HPDE6-E6E7 (cell line): ENCODE data around the gene LACC1.

Experiments
- DNase-seq: peaks from one replicate; pipeline ENCODE4 v3.0.0; 2011; ENCODE audit warnings: missing footprints; ENCODE audit errors: extremely low spot score

LACC1 gene

DNA sequence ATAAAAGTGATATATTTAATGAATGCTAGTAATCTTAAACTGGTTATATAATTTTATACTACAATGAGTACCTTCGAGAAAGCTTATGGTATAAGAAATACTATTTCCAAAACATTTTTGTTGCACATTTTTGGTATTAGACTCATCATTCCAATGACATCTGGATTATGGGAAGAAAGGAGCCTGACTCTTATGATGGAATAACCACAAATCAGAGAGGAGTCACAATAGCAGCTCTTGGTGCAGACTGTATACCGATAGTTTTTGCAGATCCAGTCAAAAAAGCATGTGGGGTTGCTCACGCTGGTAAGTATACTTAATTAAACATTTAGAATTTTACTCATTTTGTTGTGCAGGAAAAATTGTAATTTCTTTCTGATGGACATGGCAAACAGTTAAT, 3.9 kb downstream of the LACC1 start:
- no peak for DNase-seq

DNA sequence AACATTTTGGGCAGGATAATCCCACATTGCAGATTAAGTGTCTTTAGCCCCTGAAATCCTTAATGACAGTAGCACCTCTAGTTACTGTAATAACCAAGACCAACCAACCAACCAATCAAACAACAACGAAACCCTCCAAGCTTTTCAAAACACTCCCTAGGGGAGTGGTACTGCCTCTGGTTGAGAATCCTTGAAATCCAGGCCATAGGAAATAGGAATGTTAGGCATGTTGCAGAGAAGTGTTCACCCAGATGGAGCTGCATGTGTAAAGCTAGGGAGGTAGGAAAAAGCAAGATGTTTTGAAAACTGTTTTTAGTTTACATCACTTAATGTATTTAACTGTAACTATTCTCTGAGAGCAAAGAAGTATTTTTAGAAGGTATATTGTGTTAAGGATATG, 4.5 kb downstream of the LACC1 start:
- no peak for DNase-seq

DNA sequence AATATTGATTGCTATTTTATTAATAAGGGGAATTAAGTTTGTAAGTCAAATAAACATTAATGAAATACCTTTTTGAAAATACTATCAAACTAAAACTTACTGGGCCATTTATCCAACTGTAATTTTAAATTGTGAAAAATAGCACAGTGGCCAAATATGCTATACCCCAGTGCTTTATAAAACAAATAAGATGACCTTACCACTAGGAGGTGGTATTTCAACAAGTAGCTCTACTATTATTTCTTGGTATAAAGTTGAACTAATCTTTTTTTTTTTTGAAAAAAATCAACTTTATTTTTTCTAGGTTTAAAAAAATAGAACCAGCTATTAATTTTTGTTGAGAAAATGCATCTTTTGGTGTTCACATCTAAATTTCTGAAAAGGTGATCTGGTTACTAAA, 14.7 kb downstream of the LACC1 start:
- no peak for DNase-seq

DNA sequence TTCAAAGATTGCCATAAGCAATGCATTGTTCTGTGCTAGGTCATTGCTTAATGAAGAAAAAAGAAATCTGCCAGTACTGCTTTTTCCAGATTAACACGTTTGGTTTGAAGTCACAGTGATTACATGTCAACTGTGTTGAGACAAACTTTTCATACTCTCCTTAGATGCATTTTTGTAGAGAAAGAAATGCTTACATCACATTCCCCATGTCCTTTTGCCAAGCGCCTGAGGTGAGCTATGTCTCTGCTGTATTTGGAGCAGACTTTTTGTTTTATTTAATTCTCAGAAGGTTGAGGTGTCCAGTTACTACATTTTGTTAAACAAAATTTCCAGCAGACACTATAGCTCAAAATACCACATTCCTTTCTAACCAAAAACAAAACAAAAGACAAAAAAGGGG, 16.2 kb downstream of the LACC1 start:
- no peak for DNase-seq

DNA sequence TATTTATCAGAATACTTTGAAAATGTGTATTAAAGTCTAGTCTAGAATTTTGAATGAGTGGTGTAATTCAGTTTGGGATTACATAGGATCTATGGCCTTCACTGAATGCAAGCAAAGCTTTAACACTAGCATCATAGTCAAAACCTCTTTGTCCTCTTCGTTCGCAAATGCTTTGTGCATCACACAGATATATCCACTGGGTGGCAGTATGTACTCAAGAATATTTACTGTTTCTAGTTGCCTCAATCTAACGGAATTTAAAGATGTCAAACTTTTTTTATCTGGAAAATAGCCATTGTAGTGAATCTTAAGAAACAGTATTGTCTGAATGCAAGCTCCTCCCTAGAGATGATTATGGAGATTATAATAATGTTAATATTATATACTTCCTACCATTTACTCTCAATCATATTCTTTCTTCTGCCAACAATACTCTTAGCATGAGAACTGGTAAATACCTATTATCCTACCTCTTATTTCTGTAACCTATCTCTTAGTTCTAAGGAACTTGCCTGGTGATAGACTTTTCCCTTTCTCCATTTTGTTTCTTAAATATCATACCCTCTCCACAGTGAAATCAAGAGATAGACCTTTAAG, 25.8 kb downstream of the LACC1 start:
- DNase-seq = no peak

DNA sequence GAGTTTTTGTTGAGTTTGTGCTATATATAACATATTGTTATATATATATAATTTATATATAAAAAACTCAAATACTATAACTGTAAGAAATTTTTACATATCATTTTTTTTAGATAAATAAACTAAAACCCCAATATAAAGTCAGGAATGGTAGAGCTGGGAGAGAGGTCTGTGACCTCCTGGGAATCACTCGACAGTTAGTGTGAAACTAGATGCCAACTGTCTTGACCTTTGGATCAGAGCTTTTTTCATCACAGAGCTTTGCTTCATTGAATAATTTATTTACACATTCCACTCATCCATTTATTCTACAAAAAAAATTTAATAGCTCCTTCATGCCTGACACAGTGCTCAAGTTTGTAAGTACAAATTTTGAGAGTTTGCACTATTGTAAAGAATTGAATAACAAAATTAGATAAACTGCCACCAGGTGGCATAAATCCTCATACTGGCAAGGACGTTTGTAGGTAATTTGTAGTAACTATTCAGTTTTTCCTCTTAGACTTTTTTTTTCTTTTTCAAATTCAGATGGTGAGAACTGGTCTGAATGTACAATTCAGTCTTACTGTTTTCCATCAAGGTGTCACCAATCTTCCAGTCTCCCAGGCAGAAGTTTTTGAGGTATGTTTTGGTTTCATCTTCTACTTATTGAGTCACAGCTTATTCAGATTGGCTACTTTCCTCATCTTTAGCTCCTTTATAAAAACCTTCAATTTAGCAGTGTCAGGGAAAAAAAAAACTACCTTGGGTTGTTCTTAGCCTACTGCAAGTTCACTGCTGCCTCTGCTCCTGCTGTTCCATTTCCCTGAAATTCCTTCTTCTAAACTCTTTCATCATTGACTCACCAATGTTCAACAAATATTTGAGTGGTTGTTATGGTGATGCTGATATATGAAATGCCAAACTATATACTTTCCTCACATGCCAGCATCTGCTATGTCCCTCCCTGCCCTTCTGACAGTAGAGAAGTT, 28.7 kb downstream of the LACC1 start:
- no peak for DNase-seq

DNA sequence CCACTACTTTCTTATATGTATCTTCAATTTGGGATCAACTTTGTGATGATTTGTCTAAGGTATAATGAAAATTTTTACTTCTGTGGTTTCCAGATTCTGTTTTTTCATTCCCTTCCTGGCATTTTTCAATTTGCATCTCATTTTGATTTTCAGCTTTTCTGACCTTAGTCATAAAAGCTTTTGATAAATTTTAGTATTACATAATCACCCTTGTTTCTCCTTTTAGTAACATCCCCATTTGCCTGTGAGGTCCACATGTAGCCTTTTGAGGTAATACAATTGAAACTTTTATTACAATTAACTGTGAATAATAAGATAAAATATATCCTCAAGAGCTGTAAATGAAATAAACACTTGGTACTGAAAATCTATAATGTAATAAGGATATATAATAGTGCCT, 31.2 kb downstream of the LACC1 start:
- no peak for DNase-seq

DNA sequence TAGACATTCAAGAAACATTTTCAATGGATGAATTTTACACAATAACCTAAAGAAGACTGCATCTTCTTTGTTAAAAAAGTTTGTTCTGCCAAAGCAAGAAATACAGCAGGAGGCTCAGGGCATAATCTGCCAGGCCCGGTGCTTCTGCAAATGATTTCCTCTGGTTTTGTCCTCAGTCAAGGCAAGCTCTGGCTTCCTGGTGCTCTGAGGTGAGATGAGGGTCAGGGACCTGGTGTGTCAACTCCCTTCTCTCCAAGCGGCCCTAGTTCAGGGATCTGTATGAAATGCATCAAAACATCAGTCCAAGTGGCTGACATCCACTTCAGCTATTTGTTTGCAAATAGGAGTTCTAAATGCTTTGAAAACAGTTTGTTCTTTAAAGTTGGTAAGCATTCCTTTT, 31.6 kb downstream of the LACC1 start:
- no peak for DNase-seq

DNA sequence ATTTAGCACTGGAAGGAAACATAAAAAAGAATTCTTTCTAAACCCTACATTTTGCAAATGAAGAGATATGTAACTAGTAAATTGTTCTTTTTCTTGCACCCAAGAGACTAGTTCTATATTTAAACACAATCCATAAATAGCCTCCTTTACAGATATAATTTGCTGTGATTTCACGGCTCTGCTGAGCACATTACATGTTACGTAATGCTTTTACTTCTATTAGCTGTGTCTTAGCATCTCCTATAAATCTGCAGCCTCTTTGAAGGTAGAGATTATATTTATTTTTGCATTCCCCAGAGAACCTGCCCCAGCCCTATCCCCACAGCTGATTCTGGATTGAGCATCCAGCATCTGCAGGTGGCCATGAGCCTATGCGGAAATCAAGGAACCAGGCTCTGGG, 32.2 kb downstream of the LACC1 start:
- DNase-seq = no peak

DNA sequence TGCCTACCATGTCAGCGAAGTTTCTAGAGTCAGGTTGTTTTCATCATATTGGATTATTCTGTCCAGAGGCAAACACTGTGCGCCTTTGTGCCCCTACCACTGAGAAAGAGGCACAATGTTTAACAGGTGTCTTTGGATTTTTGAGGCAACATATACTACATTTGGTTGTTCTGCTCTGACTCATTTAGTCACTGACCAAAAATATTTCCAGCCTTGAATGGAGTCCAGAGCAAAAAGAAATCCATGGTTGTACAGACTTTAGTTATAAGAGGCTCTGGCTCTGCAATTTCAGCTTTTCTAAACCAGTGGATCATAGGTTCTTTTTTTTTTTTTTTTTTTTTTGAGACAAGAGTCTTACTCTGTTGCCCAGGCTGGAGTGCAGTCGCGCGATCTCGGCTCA, 35.7 kb downstream of the LACC1 start:
- no peak for DNase-seq

DNA sequence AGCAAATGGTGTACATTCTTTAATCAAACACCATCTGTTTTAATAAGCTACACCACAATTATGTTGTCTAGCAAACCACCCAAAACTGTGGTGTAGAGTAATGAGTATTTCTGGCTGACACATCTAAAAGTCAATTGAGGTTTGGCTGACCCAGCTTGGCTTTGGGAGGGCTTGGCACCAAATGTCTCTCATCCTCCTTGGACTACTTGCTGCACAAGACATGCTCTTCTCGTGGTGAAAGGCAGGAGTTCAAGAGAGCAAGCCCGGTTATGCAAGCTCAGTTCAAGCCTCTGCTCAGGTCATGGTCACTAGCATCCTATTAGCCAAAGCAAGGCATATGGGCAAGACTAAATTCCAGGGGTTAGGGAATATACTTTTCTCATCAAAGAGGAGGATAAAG, 37.1 kb downstream of the LACC1 start:
- no peak for DNase-seq

DNA sequence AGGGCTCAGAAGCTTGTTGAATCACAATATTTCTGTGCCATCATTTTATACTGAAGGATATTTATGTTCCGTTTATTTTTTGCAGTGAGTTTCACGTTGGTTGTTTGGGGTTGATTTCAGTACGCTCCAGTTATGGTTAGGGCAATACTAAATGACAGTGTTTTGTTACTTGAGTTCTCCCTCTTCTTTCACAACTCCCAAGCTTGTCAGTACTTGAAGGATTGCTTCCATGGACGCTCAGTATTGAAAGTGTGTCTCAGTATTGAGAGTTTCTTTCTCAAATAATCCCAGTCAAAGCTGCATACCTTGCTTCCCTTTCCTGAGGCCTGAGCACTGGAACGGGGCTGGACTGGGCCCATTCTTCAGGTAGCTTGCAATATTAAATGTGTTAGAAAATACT, 38.9 kb downstream of the LACC1 start:
- DNase-seq = no peak

DNA sequence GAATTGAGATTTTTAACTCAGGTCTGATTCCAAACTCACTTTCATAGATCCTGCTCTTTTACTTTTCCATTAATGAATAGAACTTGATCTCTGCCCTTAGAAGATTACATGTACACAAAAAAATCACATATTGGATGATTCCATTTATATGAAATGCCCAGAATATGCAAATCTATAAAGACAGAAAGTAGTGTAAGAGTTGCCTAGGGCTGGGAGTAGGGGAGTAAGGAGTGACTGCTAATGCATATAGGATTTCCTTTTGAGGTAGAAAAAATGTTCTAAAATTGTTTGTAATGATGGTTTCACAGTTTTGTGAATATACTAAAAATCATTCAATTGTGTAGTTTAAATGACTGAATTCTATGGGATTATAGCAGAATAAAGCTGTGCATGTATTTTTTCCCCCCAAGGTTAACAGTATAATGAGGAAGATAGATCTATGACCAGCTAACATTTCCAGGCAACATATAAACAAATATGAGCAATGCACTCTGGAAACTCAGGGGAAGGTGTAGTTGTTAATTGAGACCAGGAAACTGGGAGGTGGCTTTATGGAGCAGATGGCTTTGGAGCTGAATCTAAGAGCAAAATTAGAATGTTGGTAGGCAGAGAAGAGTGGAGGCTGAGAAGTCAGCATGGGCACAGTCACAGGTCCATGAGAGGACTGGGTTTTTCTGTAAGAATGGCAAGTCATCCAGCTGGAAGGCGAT, 41.4 kb downstream of the LACC1 start:
- DNase-seq = no peak

DNA sequence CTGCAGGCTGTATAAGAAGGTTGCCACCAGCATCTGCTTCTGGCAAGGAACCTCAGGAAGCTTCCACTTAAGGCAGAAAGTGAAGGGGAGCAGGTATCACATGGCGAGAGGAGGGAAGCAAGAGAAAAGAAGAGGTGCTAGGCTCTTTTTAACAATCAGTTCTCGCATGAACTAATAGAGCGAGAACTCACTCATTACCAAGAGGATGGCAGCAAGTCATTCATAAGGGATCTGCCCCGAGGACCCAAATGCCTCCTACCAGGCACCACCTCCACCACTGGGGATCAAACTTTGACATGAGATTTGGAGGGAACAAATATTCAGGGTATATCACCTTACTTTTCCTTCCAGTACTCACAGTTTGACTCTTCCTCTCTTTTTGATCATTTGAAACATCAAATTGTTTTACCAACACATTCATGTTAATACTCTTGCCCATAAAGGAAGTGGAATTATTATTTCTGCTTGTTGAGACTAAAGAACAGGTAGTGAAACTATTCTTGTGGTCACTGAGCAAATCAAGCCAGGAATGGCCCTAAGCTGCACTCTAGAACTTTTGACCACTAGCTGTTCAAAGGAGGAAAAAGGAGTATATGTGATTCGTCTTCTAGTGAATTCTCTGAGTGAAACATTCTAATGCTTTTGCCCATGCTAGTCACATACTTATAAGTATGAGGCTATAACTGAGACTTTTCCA, 45.0 kb downstream of the LACC1 start:
- no peak for DNase-seq

DNA sequence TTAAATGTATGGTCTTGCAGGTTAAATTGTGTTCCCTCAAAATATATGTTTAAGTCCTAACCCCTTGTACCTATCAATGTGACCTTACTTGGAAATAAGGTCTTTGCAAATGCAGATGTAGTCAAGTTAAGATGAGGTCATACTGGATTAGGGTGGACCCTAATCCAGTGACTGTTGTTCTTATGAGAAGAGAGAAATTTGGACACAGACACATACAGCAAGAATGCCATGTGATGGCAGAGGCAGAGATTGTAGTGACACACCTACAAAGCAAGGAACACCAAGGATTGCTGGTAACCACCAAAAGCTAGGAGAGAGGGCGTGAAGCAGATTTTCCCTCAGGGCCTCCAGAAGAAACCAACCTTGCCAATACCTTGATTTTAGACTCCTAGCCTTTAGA, 50.2 kb downstream of the LACC1 start:
- no peak for DNase-seq

DNA sequence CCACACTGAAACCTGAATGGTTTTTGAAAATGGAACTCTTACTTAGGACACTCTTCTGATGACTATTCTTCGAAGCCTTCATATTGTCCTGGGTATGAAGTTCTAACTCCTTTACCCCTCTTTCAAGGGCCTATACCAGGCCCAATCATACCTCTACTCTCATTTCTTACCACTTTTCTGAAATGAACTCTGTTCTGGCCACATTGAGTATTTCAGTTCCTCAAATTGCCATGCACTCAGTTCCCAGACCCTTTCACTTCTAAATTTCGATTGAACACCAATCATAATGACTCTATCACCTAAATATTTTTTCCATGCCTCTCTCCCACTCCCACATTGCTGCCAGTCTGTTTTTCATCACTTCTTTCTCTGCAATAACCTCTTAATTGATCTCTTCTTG, 53.7 kb downstream of the LACC1 start:
- DNase-seq = no peak

DNA sequence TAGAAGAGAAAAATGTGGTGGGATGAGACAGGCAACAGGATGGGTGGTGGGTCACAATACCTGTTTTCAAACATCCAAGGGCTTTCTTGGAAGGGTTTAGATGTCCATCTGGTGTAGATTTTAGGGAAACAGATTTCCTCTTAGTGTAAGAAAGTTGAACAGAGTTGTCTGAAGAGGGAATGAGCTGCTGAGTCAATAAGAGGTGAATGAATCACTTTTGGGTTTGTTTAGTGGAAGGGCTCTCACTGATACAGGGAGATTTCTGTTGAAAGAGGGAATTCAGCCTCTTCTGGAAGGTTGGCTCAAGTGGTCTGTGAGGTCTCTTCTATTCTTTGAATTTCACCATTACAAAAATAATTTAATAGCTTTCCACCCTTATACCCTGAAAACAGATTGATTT, 54.6 kb downstream of the LACC1 start:
- no peak for DNase-seq

DNA sequence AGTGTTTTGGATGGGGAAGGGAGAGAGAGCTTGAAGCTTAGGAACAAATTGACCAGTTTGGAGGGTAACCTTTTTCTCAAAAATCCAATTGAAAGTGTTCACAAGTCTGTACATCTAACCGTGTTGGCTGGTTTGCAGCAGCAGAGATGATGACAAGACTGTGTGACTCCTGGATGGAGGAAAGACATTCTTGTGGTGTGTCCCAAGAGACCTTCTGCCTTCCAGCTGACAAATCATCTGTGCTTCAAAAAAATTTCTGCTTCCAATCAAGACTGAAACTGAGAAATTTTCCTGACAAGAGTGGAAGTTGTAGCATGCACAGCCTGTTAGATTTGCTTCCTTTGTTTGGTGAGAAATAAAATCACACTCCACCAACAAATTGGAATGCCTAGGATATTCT, 56.2 kb downstream of the LACC1 start:
- DNase-seq = no peak

DNA sequence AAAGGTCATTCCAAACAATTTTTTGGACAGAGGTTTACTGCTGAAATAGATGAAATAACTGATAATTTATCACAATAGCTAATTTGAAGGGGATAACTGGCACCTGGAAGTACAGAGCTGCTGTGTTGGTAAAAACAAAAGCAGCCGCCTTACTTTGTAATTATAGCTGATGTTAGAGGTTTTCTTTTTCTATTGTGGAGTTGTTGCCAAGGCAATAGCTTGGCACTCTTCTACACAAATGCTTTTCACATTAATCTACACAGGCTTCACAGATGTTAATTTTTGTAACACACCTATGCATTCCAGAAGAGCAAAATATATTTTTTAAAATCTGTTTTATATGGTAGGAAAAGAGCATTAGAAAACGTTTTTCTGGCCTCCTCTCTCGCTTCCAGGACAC, 56.9 kb downstream of the LACC1 start:
- DNase-seq = no peak

DNA sequence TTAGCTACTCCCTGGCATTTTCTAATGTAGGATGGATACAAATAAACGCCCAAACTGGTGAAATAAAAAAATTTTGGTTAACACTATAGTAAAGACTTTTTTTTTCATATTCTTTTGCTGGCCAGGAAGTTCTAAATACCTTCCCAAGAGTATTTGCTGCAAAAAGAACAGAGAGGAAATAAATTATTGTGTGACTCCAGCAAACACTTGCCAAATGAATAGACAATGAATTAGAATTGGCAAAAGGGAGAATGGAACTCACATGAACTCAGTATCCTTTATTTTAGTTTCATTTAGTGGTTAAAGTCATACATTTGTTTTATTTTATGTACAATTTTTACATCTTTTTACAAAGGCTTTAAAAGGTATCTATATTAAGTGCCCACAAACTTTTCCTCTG, 58.1 kb downstream of the LACC1 start:
- no peak for DNase-seq

DNA sequence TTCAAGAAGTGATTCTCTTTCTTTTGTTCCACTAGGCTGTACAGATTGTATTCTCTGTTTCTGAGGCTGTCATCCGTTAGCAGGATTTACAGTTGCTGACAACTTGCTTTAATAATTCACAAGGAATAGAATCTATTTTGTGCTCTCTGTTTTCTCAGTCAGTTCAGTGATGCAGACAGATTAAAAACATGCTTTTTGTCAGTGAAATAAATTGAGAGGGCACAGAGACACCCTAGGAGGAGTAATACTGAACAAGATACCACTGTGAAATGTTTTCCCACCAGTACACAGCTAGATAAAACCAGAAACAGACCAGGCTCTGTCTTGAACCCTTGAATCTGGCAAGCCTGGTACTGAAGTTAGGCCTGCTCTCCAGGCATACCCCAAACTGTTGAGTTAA, 58.7 kb downstream of the LACC1 start:
- no peak for DNase-seq

DNA sequence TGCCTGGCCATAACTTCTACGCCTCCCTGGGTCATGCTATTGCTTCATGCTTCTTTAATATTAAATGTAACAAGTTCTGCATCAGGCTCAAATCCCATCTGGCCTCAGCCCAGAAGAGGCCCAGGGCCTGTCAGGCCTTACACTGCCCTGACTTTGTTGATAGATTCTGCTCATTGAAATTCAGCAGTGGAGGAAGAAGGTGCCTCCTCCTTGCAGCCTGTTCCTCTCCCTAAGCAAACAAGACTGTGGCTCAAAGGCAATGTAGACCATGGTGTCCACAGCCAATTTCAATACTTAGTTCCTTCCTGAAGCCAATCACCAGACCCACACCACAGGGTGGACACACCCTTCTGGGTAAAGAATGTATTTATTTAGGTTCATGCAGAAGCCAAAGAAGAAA, 59.4 kb downstream of the LACC1 start:
- no peak for DNase-seq
